HEK293 (cell line): ENCODE data around the gene SLC39A11.

ENCODE experiments used
- CTCF ChIA-PET: fragments of 350-600 bp; formaldehyde crosslinking; extraction: SDS; loops from one replicate; lab custom pipeline; 2021; ENCODE audit warnings: antibody characterized with exemption; lab: Yijun Ruan, JAX
- POLR2A ChIA-PET: fragments of 300-600 bp; formaldehyde crosslinking; extraction: SDS; loops from one replicate; lab custom pipeline; 2020; ENCODE audit warnings: antibody characterized with exemption, inconsistent platforms; lab: Yijun Ruan, JAX
- H3K27ac ChIP-seq: fragments of 200-500 bp; sonication (Bioruptor generic); 2 replicates; pipeline ENCODE4 v1.5.1; 2014; ENCODE audit warnings: low read depth, low read length, control low read depth, inconsistent platforms; ENCODE audit errors: extremely low read depth
- H3K36me3 ChIP-seq, 2 experiments: fragments of 200-500 bp in 1 of 2; sonication (Bioruptor generic) in 1 of 2; 1 replicate in 1 of 2; 2 replicates in 1 of 2; pipeline ENCODE4 v1.5.1; 2014 to 2017; ENCODE audit warnings: inconsistent platforms in 2 of 2, low read length in 2 of 2; ENCODE audit not compliant: control insufficient read depth in 2 of 2, insufficient read depth in 1 of 2
- H3K4me1 ChIP-seq: fragments of 200-500 bp; sonication (Bioruptor generic); 2 replicates; pipeline ENCODE4 v1.5.1; 2014; ENCODE audit warnings: mild to moderate bottlenecking, low read length, inconsistent platforms; ENCODE audit not compliant: control insufficient read depth, insufficient read depth
- H3K4me3 ChIP-seq: 2 replicates; pipeline ENCODE4 v1.5.1; 2011; ENCODE audit warnings: low read depth, mild to moderate bottlenecking, control low read depth, low read length, moderate library complexity
- H3K9me3 ChIP-seq: fragments of 200-500 bp; sonication (Bioruptor generic); 2 replicates; pipeline ENCODE4 v1.5.1; 2014; ENCODE audit warnings: low read depth, low read length, inconsistent platforms; ENCODE audit not compliant: control insufficient read depth, insufficient read depth
- EGR2 ChIP-seq: fragments of 450-650 bp; formaldehyde crosslinking; IDR thresholded peaks from 2 replicates; pipeline ENCODE4 v1.5.1; 2016; ENCODE audit warnings: low read depth, missing biosample characterization, missing genetic modification characterization
- SP3 ChIP-seq: fragments of 450-650 bp; formaldehyde crosslinking; IDR thresholded peaks from 2 replicates; pipeline ENCODE4 v1.5.1; 2016; ENCODE audit warnings: missing biosample characterization, missing genetic modification characterization
- YY2 ChIP-seq: fragments of 450-650 bp; formaldehyde crosslinking; IDR thresholded peaks from 2 replicates; pipeline ENCODE4 v1.5.1; 2016; ENCODE audit warnings: missing biosample characterization, missing genetic modification characterization
- ZNF132 ChIP-seq: fragments of 450-650 bp; formaldehyde crosslinking; IDR thresholded peaks from 2 replicates; pipeline ENCODE4 v1.5.1; 2017; ENCODE audit warnings: missing biosample characterization, missing genetic modification characterization, borderline replicate concordance
- ZNF133 ChIP-seq: fragments of 450-650 bp; formaldehyde crosslinking; IDR thresholded peaks from 2 replicates; pipeline ENCODE4 v1.5.1; 2016; ENCODE audit warnings: missing biosample characterization, missing genetic modification characterization
- ZNF169 ChIP-seq: fragments of 450-650 bp; formaldehyde crosslinking; IDR thresholded peaks from 2 replicates; pipeline ENCODE4 v1.5.1; 2016; ENCODE audit warnings: missing biosample characterization, missing genetic modification characterization
- ZNF184 ChIP-seq: fragments of 450-650 bp; IDR thresholded peaks from 2 replicates; pipeline ENCODE4 v1.5.1; 2018; ENCODE audit warnings: missing biosample characterization, mild to moderate bottlenecking, missing genetic modification characterization
- ZNF324 ChIP-seq: fragments of 450-650 bp; formaldehyde crosslinking; IDR thresholded peaks from 2 replicates; pipeline ENCODE4 v1.5.1; 2016; ENCODE audit warnings: missing biosample characterization, missing genetic modification characterization
- ZNF404 ChIP-seq: fragments of 450-650 bp; formaldehyde crosslinking; IDR thresholded peaks from 2 replicates; pipeline ENCODE4 v1.5.1; 2017; ENCODE audit warnings: missing biosample characterization, missing genetic modification characterization
- ZNF423 ChIP-seq: fragments of 450-650 bp; formaldehyde crosslinking; IDR thresholded peaks from 2 replicates; pipeline ENCODE4 v1.5.1; 2016; ENCODE audit warnings: missing biosample characterization, missing genetic modification characterization
- ZNF544 ChIP-seq: fragments of 450-650 bp; formaldehyde crosslinking; IDR thresholded peaks from 2 replicates; pipeline ENCODE4 v1.5.0; 2017; ENCODE audit warnings: missing biosample characterization, missing genetic modification characterization
- ZNF549 ChIP-seq: fragments of 450-650 bp; IDR thresholded peaks from 2 replicates; pipeline ENCODE4 v1.5.1; 2018; ENCODE audit warnings: missing biosample characterization, missing genetic modification characterization, mild to moderate bottlenecking, inconsistent platforms, moderate library complexity
- ZNF558 ChIP-seq: fragments of 450-650 bp; formaldehyde crosslinking; IDR thresholded peaks from 2 replicates; pipeline ENCODE4 v1.5.1; 2016; ENCODE audit warnings: missing biosample characterization, missing genetic modification characterization
- ZNF596 ChIP-seq: fragments of 450-650 bp; IDR thresholded peaks from 2 replicates; pipeline ENCODE4 v1.5.0; 2018; ENCODE audit warnings: missing biosample characterization, mild to moderate bottlenecking, missing genetic modification characterization, moderate library complexity
- ZNF600 ChIP-seq: fragments of 450-650 bp; formaldehyde crosslinking; IDR thresholded peaks from 2 replicates; pipeline ENCODE4 v1.5.1; 2016; ENCODE audit warnings: missing biosample characterization, missing genetic modification characterization
- ZNF610 ChIP-seq: fragments of 450-650 bp; formaldehyde crosslinking; IDR thresholded peaks from 2 replicates; pipeline ENCODE4 v1.5.1; 2016; ENCODE audit warnings: missing biosample characterization, missing genetic modification characterization, borderline replicate concordance
- ZNF624 ChIP-seq: fragments of 450-650 bp; formaldehyde crosslinking; IDR thresholded peaks from 2 replicates; pipeline ENCODE4 v1.5.1; 2017; ENCODE audit warnings: missing biosample characterization, missing genetic modification characterization
- ZNF654 ChIP-seq: fragments of 450-650 bp; formaldehyde crosslinking; IDR thresholded peaks from 2 replicates; pipeline ENCODE4 v1.5.1; 2016; ENCODE audit warnings: low read depth, missing biosample characterization, missing genetic modification characterization
- TF ChIP-seq, protein P1 (sequence below): IDR thresholded peaks from 2 replicates; pipeline ENCODE4 v1.6.1; 2011; ENCODE audit warnings: mild to moderate bottlenecking, low read depth, low read length, borderline replicate concordance
- TF ChIP-seq, protein P2 (sequence below): fragments of 450-650 bp; formaldehyde crosslinking; IDR thresholded peaks from 2 replicates; pipeline ENCODE4 v1.5.1; 2017; ENCODE audit warnings: missing biosample characterization, mild to moderate bottlenecking, missing genetic modification characterization, moderate library complexity

The SLC39A11 gene

DNA sequence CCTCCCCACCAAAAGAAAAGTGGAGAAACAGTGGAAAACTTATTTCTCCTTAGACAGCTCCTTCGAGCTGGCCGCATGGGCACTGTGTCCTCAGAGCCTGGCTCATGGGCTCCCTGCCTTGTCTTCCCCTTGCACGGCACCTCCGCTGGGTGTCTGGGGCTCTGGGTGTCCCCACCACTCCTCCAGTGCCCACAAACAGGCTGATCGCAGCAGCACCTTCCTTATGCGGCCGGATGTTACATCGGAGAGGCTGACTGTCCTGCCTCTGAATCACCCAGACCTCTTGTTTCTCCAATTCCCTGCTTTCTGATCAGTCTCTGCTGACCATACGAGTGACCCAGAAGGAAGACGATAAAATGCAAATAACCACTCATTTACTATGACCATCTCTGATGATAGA is 121.7 kb downstream of the SLC39A11 start (continued):
- TF ChIP-seq ZNF132 (tag by site-specific recombination), result no peak
- TF ChIP-seq ZNF596 (tag by site-specific recombination), result no peak

DNA sequence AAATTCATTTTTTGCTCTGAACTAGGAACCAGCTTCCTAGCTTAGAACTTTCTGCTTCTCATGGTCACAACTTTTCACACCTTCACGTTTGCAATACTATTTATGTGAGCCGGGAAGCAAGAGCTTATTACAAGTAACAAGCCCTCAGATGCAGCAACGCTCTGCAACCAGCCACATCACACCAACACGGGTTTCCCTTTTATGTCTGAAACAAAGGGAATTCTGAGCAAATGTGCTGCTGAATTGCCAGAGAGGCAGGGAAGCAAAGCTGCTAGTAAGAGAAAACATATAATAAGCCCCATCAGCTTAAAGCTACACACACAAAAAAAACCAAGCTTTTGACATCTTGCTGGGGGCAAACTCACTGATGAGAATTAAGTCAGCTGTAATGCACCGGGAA is 122.2 kb downstream of the SLC39A11 start:
- H3K4me3 ChIP-seq, result no peak overlapping the region
- POLR2A ChIA-PET, result no interaction called here
- no peak for TF ChIP-seq ZNF184 (tag by site-specific recombination)
- TF ChIP-seq, all 188 proteins: peak for 0
- H3K27ac ChIP-seq, result no peak overlapping the region
- no peaks in the 10 kb centered on the region for H3K9me3 ChIP-seq
- CTCF ChIA-PET, result interaction anchor here (1.1 kb wide), 1 partner anchor 17 kb away, joined by 3 read pairs; no protein-coding TSS in a partner anchor
- no peaks in the 10 kb centered on the region for H3K36me3 ChIP-seq
- H3K4me1 ChIP-seq, result no peaks in the 10 kb centered on the region

DNA sequence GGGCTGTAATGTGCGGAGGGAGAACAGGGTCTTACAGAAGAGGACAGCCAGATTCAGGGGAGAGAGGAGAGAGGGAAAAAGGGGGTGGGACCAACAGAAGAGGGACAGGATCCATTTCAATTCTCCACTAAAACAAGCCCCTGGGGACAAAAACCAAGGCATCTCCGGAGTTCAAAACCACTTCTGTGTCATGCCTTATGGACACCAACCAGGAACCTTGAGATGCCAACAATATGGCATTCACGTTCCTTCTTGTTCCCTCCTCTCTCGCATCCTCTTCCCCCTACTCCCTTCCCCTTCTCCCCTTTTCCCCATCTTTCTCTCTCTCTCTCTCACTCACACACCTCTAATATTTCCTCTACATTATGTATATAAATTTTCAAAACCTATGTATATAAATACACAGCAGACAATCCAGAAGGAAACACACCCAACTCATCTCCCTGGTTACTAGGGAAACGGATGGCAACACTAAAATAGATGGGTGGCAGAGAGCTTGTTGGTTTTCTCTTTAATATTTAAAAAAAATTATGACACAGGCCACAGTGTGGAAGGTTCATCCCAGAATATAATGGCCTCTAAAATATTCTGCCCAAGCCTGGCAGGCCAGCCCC is 123.1 kb downstream of the SLC39A11 start:
- ChIA-PET POLR2A (no interaction called here), CTCF (interaction anchor here (0.6 to 1.1 kb wide), 3 partner anchors 16 to 39 kb away, joined by 3 to 4 read pairs (median 3); no protein-coding TSS in a partner anchor)
- TF ChIP-seq ZNF558, result no peak
- TF ChIP-seq ZNF324 (tag by site-specific recombination), result no peak
- TF ChIP-seq ZNF132 (tag by site-specific recombination), result no peak
- TF ChIP-seq SP3, result no peak
- TF ChIP-seq ZNF544 (tag by site-specific recombination), result no peak
- TF ChIP-seq ZNF169 (tag by site-specific recombination), result no peak
- no peak for TF ChIP-seq ZNF423
- no peak for TF ChIP-seq ZNF624 (tag by site-specific recombination)
- TF ChIP-seq EGR2, result no peak
- no peak for TF ChIP-seq ZNF133 (tag by site-specific recombination)
- H3K4me1 ChIP-seq, result no peaks in the 10 kb centered on the region
- H3K27ac ChIP-seq, result no peak overlapping the region
- H3K4me3 ChIP-seq, result no peak overlapping the region
- H3K9me3 ChIP-seq, result no peaks in the 10 kb centered on the region
- no peaks in the 10 kb centered on the region for H3K36me3 ChIP-seq

DNA sequence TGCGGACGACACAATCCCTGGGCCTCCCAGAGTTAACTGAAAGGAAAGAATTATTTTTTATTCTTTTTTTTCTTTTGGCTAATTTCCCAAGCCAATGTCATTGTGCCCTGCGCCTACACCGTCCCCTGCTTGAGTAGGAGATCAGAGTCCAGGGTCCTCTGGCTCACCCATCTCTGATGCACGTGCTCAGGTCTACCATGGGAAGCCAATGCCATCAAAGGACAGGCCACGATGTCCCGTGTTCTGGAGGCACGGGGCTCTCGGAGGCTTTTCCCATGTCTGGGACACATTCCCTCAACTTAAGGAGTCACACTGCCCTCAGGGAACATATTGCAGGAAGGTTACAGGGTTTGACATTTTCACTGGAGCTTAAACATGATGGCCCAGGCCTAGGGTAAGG is 123.7 kb downstream of the SLC39A11 start:
- POLR2A ChIA-PET, result no interaction called here
- no peak for TF ChIP-seq YY2 (tag by site-specific recombination)
- TF ChIP-seq ZNF404 (tag by site-specific recombination), result no peak
- TF ChIP-seq ZNF610 (tag by site-specific recombination), result no peak
- TF ChIP-seq ZNF184 (tag by site-specific recombination), result no peak
- TF ChIP-seq, protein P1, sequence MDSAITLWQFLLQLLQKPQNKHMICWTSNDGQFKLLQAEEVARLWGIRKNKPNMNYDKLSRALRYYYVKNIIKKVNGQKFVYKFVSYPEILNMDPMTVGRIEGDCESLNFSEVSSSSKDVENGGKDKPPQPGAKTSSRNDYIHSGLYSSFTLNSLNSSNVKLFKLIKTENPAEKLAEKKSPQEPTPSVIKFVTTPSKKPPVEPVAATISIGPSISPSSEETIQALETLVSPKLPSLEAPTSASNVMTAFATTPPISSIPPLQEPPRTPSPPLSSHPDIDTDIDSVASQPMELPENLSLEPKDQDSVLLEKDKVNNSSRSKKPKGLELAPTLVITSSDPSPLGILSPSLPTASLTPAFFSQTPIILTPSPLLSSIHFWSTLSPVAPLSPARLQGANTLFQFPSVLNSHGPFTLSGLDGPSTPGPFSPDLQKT, result no peak
- TF ChIP-seq ZNF600 (tag by site-specific recombination), result no peak
- TF ChIP-seq, protein P2, sequence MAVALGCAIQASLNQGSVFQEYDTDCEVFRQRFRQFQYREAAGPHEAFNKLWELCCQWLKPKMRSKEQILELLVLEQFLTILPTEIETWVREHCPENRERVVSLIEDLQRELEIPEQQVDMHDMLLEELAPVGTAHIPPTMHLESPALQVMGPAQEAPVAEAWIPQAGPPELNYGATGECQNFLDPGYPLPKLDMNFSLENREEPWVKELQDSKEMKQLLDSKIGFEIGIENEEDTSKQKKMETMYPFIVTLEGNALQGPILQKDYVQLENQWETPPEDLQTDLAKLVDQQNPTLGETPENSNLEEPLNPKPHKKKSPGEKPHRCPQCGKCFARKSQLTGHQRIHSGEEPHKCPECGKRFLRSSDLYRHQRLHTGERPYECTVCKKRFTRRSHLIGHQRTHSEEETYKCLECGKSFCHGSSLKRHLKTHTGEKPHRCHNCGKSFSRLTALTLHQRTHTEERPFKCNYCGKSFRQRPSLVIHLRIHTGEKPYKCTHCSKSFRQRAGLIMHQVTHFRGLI (tag by site-specific recombination), result no peak
- TF ChIP-seq ZNF654 (tag by site-specific recombination), result no peak
- no peak for TF ChIP-seq ZNF549 (tag by site-specific recombination)
- Histone ChIP-seq H3K36me3 (no peaks in the 10 kb centered on the region), H3K4me3 (no peak overlapping the region), H3K9me3 (no peaks in the 10 kb centered on the region), H3K4me1 (no peaks in the 10 kb centered on the region), H3K27ac (no peak overlapping the region)
- CTCF ChIA-PET, result interaction anchor here (0.6 to 1.7 kb wide), 3 partner anchors 17 to 243 kb away, joined by 3 to 4 read pairs (median 4); no protein-coding TSS in a partner anchor
